GM13976 (cell line): Measurements from ENCODE around the gene TGFBR3.

Source experiments
- DNase-seq: peaks from one replicate; pipeline ENCODE4 v3.0.0; 2012; ENCODE audit warnings: low spot score
- in situ Hi-C: fragments of 300-500 bp; cut with MboI; formaldehyde crosslinking; loops from one replicate; pipeline ENCODE4 v1.12.0; 2022; ENCODE audit warnings: low sequenced_read_pairs, mixed read lengths, inconsistent platforms; ENCODE audit not compliant: unreplicated experiment
- TF ChIP-seq, protein P1 (sequence below): IDR thresholded peaks from 2 replicates; pipeline ENCODE4 v1.5.1; 2012; ENCODE audit warnings: borderline replicate concordance, mild to moderate bottlenecking; ENCODE audit not compliant: insufficient read depth; ENCODE audit errors: extremely low read depth, missing control alignments, control extremely low read depth

TGFBR3 gene

DNA sequence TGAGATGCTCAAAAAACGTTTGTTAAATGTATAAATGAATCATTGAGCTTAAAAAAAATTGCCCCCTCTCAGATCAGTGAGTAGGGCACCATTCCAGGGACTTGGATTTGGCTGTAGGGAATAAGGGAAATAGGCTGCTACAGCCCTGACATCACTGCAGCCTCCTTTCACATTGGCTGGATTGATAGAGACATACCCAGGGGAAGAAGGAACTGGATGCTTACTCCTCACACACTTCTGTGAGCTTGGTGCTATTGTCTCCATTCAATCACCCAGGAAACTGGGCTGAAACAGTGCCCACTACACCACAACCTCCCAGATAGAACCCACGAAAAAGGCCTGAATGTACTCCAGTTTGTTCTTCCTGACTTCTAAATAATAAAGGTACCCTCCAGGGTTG, 87.2 kb downstream of the TGFBR3 start:
- TF ChIP-seq, protein P1, sequence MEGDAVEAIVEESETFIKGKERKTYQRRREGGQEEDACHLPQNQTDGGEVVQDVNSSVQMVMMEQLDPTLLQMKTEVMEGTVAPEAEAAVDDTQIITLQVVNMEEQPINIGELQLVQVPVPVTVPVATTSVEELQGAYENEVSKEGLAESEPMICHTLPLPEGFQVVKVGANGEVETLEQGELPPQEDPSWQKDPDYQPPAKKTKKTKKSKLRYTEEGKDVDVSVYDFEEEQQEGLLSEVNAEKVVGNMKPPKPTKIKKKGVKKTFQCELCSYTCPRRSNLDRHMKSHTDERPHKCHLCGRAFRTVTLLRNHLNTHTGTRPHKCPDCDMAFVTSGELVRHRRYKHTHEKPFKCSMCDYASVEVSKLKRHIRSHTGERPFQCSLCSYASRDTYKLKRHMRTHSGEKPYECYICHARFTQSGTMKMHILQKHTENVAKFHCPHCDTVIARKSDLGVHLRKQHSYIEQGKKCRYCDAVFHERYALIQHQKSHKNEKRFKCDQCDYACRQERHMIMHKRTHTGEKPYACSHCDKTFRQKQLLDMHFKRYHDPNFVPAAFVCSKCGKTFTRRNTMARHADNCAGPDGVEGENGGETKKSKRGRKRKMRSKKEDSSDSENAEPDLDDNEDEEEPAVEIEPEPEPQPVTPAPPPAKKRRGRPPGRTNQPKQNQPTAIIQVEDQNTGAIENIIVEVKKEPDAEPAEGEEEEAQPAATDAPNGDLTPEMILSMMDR, result no peak
- DNase-seq, result no peak
- in situ Hi-C loops, result no loop called here

DNA sequence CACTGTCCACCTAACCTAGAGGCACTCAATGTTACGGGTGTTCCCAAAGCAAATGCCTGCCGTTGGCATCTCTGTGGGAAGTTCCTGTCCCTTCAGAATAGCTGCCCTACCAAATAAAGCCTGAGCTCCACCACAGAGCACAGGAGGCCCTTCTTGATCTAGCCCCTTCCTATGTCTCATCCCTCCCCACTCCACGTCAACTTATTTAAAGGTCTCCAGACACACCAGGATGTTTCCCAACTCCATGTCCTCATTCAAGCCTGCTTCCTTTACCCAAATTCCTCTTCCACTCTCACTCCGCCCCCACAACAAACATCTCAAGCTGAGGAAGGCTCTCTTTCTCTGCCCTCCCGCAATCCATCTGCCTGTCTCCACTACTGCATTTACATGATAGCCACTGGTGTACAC, 87.7 kb downstream of the TGFBR3 start:
- DNase-seq, result no peak
- TF ChIP-seq, protein P1, result no peak
- in situ Hi-C loops, result no loop called here

DNA sequence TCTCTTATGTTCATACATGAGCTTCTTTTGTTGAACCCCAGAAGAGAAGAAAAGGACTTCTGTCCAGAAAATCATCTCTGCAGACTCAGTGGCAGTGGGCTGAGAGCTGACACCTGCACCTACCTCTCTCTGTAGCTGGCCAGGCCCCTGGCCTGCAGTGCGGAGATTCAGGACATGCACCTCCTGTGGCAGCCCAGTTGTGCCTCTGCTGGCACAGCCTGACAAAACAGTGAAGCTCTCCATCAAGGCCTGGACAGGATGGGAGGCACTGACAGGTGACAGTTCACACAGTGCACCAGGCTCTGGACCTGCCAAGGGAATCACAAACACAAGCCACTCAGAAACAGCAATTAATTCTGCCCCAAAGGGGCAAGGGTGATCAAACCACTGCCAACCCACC, 88.8 kb downstream of the TGFBR3 start:
- DNase-seq, result no peak
- TF ChIP-seq, protein P1, result no peak
- in situ Hi-C loops, result no loop called here

DNA sequence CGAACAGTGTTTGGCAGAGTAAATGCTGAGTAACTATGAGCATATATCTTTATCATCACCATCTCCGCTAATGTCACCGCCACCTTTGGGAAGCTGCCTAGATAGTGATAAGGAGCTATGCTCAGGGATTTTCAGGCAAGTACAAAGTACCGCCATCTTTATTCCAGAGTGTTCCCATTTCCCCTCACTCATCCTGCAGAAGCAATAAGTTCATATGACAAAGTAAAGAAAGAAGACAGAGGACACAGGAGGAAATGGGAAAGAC, 89.6 kb downstream of the TGFBR3 start:
- in situ Hi-C loops, result no loop called here
- DNase-seq, result no peak
- TF ChIP-seq, protein P1, result no peak

DNA sequence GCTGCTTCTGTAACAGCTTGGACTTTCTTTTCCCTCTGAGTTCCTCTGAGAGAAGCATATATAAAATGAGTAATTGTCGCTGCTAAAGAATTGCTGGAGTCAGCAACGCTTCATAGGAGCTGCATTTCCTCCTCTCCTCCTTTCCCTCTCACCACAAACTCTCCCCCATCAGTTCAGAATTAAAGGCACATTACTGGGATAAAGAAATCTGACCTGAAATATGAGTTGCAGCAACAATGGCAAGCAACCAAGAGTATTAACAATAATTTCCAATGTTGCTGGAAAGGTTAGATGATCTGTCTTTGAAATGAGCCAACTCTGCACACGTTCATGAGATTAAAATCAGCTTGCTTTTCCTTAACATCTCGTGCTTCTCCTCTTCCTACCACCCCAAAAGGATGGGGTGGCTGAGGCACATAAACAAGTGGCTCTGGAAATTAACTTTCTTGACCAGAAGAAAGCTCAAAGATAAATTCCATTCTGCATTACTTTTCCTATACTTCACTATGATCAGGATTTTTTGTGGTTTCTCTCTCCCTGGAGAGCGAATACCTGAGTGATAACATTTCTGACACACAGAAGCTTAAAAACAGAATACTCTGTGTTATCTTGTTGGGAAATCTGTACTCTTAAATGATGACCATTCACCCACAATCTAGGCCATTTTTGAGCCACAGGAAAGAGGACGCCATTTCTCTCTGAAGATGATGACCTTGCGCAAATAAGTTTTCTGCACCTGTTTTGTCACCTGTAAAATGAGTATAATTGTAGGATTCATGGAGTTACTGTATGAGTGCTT, 90.2 kb downstream of the TGFBR3 start:
- DNase-seq, result no peak
- in situ Hi-C loops, result no loop called here

DNA sequence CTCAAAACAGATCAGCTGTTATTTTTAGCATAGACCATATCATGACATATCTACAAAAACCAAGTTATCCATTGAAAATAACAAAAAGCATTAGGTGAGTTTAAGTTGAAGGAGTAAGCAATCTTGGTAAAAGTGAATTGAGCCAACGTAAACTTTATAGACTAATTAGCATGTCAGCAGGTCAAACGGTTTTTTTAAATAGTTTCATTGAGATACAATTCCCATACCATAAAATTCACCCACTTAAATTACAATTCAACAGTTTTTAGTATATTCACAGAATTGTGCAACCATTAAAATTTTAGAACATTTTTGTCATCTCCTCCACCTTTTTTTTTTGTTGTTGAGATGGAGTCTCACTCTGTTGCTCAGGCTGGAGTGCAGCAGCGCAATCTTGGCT, 92.1 kb downstream of the TGFBR3 start:
- in situ Hi-C loops, result no loop called here
- no peak for DNase-seq
- TF ChIP-seq, protein P1, result no peak

More for the DNA sequence above, 90.2 kb downstream of the TGFBR3 start:
- TF ChIP-seq, protein P1, result no peak
